Measurements from ENCODE around the gene GSTM1. TPM values are rescaled to one million over a fixed set of nuclear protein-coding genes. Genes with fewer than 3 reads are reported as not detected.

Gene GSTM1
- total and polyA plus RNA-seq, 2 of the 8 experiments (the other 6 are each of a cell fraction or from before 2014, with no cell fraction given) = 16.7 to 42.5 TPM

DNA sequence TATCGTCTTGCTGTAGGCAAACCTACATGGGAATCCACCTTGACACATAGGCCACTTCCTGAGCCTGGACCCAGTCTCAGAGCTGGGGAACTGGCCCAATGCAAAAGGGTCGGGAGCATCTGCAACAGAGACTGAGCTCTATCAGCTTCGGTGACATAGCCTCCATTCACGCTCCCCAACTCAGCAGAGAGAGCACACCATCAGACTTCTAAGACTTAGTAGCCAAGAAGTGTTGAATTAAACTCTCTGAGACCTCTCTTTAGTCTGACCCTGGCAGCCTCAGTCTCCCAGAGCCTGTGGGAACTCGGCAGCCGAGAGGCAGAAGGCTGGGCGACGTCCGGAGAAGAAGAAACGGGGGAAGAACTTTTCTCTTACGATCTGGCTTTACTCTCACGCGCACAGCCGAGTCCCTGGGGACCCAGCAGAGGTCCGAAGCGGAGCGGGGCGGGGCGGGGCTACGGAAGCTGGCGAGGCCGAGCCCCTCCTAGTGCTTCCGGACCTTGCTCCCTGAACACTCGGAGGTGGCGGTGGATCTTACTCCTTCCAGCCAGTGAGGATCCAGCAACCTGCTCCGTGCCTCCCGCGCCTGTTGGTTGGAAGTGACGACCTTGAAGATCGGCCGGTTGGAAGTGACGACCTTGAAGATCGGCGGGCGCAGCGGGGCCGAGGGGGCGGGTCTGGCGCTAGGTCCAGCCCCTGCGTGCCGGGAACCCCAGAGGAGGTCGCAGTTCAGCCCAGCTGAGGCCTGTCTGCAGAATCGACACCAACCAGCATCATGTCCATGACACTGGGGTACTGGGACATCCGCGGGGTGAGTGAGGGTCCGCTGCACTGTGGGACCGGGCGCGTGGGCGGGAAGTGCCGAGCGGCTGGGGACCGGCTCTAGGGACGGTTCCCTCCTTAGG is 31.8 kb upstream of the GSTM1 start, which contains the start of gene GSTM4 (continued):
- peak in 1 of 2 experiments; percentile 59; a peak in 1 of 4 replicates for TF ChIP-seq HDAC2 (IDR thresholded peaks at IDR 0.05; ENCODE audit: borderline replicate concordance in 1 of 2, low read depth in 2 of 2, low read length in 2 of 2)
